Stimulated activated CD8-positive, alpha-beta memory T cell treated with anti-CD3 and anti-CD28 coated beads, Interleukin-4, amount 100 ng/mL, for 4 hours (primary cell): ENCODE measurements around the gene ATP13A2.

Source experiments
- DNase-seq, 2 donors: peaks; one replicate each; pipeline ENCODE4 v3.0.0-alpha.2; 2020; ENCODE audit warnings: low read depth in 2 of 2, low spot score in 1 of 2

ATP13A2 gene

DNA sequence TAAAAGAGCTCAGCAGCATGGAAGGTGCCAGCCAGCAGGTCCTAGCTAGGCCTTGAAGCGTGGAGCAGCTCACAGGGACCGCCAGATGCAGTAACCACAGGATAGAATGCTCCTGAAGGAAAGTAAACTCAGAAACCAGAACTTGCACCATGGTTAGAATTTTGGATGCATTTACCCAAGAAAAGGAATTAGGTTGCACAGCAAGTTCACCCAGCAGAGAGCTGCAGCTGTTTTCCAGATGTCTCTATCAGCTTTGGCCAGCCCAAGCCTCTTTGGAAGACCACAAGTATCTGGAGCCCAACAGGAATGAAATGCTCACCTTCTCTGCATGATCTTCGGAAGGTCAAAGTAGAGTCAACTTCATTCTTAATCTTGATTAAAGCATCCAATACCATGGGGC is 21.0 kb upstream of the ATP13A2 start:
- DNase-seq = no peak

DNA sequence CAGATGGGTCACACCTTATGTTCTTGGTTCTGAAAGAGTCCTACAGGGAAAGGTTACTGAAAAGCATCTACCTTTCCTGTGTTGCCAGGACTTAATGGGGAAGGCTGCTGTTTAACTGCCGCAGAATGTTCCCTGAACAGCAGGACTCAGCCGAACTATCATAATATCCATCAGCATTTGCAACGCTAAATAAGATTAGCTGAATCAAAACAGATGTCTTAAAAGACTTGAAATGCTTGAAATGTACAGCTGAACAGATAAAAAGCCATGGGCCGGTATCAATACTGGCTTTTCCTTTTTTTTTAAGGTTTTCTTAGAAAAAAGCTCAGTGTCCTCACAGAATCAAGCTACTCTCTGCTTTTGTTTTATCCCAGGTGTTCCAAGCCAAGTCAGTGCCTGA is 19.7 kb upstream of the ATP13A2 start:
- no peak for DNase-seq

DNA sequence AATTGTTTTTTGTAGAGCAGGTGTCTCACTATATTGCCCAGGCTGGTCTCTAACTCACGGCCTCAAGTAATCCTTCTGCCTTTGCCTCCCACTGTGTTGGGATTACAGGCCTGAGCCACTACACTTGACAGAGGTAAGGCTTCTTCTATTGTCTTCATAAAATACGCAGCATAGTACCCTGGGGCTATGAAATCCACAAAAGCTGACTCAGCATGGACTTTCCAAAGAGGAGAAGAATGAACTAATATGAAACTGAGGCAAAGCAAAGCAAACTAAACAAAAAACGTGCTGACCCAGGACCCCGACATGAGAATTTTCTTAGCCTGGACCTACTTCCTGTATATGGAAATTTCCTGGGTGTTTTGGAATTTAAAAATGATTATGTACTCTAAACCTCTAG is 18.5 kb upstream of the ATP13A2 start:
- no peak for DNase-seq

DNA sequence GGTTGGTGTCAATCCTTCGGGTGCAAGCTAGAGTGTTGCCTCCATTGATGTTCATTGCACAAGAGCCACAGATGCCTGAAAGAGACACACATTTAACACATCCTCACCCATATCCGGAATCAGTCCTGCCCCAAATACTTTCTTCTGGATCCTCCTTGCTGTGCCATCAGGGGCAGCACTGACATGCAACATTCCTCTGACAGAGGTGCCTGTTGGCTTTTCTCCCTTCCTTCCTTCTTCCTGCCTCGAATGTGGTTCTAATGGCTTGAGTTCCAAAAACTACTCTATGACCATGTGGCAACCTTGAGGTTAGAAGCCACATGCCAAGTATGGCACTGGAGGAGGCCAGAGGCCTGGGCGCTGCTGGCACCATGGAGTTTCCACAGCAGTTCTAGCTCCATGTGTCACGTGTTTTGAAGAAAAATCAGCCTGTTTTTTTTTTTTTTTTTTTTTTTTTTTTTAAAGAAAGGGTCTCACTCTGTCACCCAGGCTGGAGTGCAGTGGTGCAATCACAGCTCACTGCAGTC is 17.0 kb upstream of the ATP13A2 start:
- no peak for DNase-seq

DNA sequence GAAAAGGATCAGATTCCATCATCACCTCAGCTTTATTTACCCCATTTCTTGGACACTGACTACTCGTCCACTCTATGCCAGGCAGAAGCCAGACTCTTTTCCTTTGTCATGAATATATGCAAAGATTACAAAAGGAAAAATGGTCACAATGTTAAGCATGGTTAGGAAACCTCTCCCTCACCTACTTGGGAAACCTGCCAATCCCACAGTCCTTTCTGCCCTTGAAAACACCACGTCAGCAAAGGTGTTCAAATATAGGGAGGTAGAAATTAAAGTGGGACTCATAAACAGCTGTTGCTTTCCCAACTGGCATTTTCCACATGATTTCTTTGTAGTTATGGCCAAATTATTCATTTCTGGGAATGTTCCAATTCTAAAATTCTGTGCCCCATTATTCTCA is 16.2 kb upstream of the ATP13A2 start:
- no peak for DNase-seq

DNA sequence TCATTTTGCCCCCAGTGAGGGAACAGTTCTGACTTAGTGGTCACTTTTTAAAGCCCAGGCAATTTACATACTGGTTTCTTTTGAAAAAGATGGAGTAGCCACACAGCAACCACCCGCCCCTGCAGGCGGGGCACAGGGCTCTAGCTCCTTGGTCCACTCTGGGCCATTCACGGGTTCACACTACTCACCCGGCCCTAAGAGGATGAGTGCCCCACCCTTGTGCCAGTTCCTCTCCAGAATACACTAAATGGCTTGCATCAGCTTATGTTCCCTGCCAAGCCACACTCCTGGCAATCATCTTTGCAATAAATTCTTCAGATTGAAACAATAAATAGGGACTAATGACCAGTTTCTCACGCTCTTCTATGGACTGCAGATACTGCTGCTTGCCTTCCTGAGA is 15.7 kb upstream of the ATP13A2 start:
- no peak for DNase-seq

DNA sequence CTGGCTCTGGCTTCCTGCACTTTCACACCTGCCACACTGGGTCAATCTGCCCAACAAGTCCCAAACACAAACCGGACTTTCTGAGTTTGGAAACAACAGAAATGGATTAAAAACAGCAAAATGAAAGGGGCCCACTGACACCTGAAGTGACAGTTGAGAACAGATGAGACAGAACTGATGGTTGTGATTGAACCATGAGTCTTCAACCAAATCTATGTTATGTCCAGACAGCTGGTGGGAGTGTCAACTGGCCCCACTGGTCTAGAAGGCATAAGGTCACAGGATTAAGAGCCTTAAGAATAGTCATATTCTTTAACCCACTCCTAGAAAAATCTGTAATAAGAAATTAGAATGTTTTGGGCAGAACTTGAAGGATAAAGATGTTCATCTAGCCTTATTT is 13.0 kb upstream of the ATP13A2 start:
- DNase-seq = no peak

DNA sequence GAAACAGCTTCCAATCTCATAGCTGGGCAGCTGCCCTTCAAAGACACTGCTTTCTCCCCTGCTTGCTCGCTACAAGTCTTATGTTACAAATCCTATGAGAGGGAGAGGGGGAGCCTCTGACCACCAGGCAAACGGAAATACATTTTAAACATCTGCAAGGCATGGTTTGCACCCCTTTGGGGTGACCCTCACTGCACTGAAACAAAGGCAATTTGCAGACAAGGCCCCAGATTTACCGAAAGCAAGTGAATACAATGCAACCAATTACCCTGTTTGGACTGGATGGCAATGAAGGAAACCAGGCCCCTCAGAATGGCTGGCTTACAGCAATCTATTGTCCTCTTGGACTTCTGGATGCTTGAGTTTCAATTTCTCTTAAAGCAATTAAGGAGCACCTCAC is 11.8 kb upstream of the ATP13A2 start:
- no peak for DNase-seq

DNA sequence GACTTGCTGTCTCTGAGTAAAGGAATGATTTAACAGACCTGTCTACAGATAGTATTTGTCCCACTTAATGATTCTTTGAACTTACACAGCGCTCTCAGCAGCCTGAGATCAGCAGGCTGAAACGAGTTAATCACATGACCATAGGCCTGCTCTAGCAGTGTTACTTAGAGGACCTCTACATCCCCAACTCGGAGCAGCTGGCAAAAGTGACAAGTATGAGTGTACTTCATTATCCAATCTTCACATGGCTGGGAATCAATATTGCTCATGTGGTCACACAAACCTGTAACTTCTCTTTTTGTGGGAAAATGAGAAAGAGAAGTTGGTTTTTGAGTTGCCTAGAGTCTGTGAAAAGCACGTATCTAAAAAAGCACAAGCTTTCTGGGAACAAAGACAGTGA is 11.4 kb upstream of the ATP13A2 start:
- no peak for DNase-seq

DNA sequence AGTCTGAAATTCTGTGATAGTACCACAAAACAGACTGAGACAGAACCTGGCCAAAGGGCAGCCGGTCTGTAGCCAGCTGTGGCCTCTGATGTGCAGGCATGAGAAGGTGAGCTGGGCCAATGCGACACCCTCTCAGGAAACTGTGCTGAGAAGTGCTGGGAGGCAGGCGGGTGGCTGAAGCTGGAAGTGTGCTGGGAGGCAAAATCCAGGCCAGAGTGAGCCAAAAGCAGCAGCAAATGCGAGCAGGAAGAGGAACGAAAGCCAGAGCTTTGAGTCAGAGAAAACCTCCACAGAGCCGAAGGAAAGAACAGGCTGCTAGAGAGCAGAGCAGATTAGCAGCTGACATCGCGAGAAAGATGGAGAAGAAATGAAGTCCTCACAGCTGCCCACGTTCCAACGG is 10.2 kb upstream of the ATP13A2 start:
- no peak for DNase-seq

DNA sequence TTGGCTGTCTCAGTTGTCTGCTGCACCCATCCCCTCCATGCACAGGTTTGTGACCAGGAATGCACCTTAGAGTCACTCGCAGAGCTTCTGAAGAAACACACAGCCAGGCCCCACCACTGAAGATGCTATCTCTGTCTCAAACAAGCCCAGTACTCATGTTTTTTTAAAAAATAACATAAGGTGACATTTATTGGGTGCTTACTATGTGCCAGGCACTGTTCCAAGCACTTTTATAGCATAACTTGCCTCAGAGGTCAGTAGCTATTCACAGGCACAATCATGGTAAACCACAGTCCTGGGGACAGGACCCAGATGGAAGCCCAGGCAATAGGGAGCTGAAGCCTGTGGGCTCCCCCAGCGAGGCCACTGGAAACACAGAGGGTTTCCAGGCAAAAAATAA is 8.8 kb upstream of the ATP13A2 start:
- no peak for DNase-seq

DNA sequence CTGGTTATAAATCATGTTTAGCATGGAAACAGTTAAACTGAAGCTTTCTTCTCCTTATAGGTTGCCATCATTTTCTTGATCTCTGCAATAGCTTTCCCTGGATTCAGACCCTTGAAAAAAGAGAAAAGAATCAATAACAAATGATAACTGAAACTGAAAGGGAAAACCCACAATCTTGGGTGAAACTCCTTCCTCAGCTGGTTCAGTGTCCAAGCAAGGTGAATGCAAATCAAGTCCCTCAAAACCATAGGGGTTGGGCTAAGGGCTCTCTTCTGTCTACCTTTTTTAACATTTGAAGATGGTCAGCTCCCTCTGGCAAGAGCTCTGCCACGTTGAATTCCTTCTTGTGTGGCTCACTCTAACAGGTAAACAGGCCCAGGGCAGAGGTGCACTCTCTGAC is 7.1 kb upstream of the ATP13A2 start:
- no peak for DNase-seq

DNA sequence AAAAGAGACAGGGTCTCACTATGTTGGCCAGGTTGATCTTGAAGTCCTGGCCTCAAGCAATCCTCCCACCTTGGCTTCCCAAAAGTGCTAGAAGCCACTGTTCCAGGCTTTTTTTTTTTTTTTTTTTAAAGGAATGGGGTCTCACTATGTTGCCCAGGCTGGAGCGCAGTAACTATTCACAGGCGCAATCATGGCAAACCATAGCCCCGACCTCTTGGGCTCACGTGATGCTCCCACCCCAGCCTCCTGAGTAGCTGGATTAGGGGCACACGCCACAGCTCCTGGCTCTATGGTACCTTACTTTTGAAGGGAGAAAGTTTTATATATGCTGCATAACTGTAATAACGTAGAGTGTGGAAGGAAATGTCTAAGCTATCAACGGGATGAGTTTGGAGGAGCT is 5.7 kb upstream of the ATP13A2 start:
- no peak for DNase-seq

DNA sequence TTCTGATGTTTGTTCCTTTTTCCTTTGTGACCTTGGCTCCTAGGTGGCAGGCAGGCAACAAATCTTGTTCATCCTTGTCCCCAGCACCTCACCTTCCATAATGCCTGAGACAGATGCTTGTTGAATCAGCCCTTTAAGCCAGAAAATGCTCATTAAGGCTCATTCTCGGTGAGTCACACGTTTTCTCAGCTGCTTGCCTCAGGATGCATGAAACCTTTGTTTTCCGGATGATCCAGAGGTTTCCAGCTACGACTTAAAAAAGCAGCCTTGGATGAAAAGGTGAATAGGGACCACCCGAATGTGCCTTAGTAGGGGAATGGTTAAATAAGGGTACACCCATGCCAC is 4.6 kb upstream of the ATP13A2 start:
- DNase-seq = no peak

DNA sequence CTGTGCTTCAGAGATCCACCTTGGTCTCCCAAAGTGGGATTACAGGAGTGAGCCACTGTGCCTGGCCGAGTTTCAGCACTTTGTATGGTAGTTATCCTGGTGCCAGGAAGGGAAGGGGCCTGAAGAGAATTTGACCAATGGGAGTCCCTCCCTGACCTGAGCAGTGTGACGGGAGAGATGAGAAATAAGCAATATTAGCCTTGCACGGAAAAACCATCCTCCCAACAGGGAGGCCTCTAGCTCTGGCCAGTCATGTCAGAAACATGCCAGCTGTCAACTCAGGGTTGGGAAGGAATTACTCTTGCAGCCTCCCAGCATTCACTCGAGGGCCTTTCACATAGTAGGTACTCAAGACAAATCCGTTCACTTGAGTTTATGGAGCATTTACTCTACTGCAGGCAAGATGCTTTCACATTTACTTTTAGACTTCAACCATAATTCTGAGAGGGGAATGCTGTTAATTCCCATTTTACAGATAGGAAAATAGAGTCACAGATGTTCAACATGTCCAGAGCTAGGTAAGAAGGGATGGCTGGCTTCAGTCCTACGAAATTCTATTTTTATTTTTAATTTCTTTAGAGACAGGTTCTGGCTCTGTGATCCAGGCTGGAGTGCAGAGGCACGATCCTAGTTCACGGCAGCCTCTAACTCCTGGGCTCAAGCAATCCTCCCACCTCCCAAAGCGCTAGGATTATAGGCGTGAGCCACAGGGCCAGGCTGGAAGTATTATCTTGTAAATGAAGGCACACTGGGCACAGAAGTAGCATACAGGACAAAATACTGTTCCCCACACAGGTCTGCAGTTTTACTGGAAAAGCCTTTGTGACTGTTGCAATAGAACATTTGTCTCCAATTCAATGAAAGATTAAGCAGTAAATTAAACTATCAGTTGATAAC is 3.2 kb upstream of the ATP13A2 start:
- no peak for DNase-seq

DNA sequence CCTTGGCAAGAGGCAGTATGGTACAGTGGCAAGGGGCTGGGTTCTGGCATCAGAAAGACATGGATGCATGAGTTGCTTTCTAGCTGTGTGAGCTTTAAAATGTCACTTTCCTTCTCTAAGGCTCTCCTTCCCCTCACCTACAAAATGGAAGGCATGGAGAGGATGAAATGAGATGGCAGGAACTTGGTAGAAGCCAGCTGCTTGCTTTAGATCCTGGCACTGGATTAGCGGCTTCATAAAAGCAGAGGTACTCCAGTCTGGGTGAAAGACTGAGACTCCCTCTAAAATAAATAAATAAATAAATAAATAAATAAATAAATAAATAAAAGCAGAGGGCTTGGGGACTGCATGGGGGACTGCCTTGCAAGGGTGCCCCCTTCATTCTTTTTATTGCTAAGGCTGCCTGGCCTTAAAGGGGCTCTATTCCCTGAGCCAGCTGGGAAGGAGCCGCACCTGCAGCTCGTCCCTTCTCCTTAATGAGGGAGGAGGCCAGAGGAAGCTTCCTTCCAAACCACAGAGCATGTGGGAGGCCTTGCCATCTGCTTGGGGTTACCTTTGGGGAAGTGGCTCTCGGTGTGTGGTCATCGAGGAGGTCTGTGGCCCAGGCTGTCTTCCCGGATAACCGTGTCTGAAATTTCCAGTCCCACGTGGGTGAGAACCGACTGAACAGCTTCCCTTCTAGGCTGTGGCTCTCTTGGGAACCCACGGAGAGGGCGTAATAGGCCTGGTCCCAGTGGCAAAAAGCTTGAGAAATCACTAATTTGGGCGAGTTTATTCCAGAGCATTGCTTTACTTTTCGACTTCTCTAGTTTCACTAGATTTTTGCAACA is 2.0 kb upstream of the ATP13A2 start:
- no peak for DNase-seq

DNA sequence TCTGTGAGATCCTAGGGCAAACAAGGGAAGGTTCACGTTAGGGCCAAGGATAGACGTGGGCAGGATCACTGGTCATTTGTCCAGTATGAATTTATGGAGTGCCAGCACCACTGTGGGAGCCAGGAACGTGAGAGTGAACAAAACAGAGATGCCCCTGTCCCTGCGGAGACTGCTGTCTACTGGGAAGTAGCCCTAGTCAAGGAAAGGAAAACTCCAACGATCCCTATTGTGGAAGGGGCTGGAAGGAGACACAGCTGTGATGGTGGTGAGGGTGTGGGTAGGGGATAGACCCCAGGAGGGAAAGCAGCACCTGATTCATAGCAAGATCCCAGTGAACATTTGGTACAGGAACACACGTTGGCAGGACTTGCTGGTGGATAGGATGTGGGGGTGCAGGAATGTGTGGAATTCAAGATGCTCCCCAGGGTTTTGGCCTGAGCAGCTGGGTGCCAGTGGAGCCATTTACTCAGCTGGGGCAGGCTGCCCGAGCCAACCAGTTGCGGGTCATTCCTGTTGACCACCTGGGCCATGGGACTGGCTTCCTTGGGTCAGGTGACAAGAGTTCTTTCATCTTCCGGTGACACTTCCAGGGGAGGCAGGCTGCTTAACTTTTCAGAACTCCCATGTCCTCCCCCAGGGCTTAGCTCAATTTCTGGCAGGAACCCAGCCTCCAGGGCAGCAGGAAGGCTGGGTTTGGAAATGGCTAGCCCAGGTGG is 1.2 kb upstream of the ATP13A2 start:
- no peak for DNase-seq

DNA sequence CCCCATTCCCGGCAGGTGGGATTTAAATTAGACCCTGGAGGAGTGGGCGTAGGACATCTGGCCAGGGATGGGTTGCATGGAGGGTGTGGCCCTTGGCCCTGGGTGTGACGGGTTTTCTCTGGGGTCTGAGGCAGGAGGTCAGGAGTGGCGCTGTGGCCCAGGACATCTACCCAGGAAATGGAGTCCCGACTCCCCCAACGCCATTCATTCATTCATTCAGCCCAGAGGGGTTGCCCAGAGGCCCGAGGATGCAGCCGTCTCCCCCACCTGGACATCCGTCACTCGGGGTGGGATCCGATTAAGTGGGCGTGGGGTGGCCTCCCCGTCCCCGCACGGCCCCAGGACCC is 663 bp downstream of the ATP13A2 start:
- DNase-seq = no peak

DNA sequence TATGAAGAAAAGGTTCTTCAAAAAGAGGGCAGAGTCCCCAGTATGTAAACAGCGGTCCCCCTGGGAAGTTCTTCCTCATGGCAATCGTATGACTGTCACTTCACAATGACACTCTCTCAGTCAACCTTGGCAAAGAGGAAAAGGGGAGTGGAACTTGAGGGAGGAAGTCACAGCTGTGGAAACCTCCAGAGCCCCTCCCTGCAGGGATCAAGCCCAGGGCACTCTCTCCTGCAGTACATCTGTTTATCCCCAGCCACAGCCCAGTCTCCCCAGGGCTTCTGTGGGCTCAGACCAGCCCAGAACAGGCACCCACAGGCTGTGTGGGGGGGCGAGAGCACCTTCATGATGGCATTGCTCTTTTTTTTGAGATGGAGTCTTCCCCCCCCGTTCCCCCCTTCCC is 2.0 kb downstream of the ATP13A2 start:
- DNase-seq = no peak

DNA sequence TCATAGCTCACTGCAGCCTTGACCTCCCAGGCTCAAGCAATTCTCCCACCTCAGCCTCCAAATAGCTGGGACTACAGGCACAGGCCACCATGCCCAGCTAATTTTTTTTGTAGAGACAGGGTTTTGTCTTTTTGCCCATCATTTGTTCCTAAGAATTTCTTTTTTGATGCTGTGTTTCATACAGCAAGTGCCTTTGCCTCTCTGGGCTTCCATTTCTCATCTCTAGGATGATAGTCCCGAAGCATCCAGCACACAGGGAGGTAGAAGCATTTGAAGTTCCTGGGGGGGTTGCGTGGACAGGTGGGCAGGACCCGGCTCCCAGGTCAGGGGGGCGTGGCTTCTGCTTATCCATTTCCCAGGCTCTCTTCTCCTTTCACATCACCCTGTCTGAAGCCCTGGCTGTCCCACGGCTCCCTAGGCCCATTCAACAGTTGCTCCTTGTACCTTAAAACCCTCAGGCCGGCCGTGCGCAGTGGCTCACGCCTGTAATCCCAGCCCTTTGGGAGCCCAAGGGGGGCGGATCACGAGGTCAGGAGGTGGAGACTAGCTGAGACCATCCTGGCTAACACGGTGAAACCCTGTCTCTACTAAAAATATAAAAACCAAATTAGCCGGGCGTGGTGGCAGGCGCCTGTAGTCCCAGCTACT is 3.4 kb downstream of the ATP13A2 start:
- DNase-seq = no peak

DNA sequence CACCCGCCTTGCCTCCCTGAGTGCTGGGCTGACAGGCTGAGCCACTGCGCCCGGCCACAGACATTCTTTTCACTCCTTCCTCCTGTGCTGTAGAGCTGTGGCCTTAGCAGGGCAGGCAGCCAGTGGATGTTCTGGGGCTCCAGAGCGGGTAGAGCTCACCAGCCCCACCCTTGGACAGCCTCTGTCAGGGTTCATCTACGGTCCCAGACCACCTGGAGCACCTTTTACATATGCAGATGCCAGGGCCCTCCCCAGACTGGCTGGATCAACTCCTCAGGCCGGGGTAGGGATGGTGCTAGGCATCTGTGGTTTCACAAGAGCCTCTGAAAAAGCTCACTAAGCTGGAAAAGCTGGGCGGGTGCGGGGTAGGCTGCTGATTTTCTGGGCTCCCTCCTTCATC is 4.6 kb downstream of the ATP13A2 start:
- DNase-seq = no peak
